Gastroesophageal sphincter (tissue), 4 donors: ENCODE measurements around the gene NDUFB11. TPM values are rescaled to one million over a fixed set of nuclear protein-coding genes. Genes with fewer than 3 reads are reported as not detected.
A peak's percentile ranks its signal among the peaks of the same experiment; 100 is the strongest.

ENCODE experiments used
- ATAC-seq: fragments of 150-250 bp; one replicate; pipeline ENCODE4 v1.9.1; 2016; ENCODE audit warnings: mild to moderate bottlenecking, moderate library complexity
- H3K27ac ChIP-seq, 4 donors: fragments of 200-600 bp; sonication (generic) in 3 of 4; 1 replicate in 3 of 4; 2 replicates in 1 of 4; pipeline ENCODE4 v1.5.1; 2016 to 2019
- H3K27me3 ChIP-seq: fragments of 200-600 bp; sonication (generic); one replicate; pipeline ENCODE4 v1.5.1; 2019
- H3K36me3 ChIP-seq, 2 donors: fragments of 200-600 bp; sonication (generic); one replicate each; pipeline ENCODE4 v1.5.1; 2019; ENCODE audit warnings: control low read depth in 1 of 2
- H3K4me1 ChIP-seq, 3 donors: fragments of 200-600 bp; sonication (generic); 1 replicate in 2 of 3; 2 replicates in 1 of 3; pipeline ENCODE4 v1.5.1; 2016 to 2019; ENCODE audit warnings: control low read depth in 2 of 3
- H3K4me3 ChIP-seq, 2 donors: fragments of 200-600 bp; sonication (generic); one replicate each; pipeline ENCODE4 v1.5.1; 2019; ENCODE audit warnings: mild to moderate bottlenecking in 1 of 2, moderate library complexity in 1 of 2
- H3K9me3 ChIP-seq, 3 donors: fragments of 200-600 bp; sonication (generic); one replicate each; pipeline ENCODE4 v1.5.1; 2017 to 2019; ENCODE audit warnings: control low read depth in 2 of 3
- CTCF ChIP-seq, 4 experiments: fragments of 200-600 bp in 2 of 4; fragments of 450-650 bp in 2 of 4; sonication (generic) in 1 of 4; IDR thresholded peaks; one replicate each; pipeline ENCODE4 v1.5.1; 2017 to 2019; ENCODE audit warnings: antibody characterized with exemption in 4 of 4, mild to moderate bottlenecking in 2 of 4, moderate library complexity in 2 of 4
- EP300 ChIP-seq: sonication (generic); formaldehyde crosslinking; IDR thresholded peaks from one replicate; pipeline ENCODE4 v1.6.1; 2017; ENCODE audit warnings: antibody characterized with exemption, mild to moderate bottlenecking
- POLR2A ChIP-seq, 2 donors: fragments of 450-650 bp; IDR thresholded peaks; one replicate each; pipeline ENCODE4 v1.6.1; 2017; ENCODE audit warnings: antibody characterized with exemption in 2 of 2, mild to moderate bottlenecking in 2 of 2, moderate library complexity in 1 of 2
- POLR2AphosphoS5 ChIP-seq: sonication (generic); formaldehyde crosslinking; IDR thresholded peaks from one replicate; pipeline ENCODE4 v1.6.1; 2017; ENCODE audit warnings: antibody characterized with exemption
- WGBS, 2 donors: methylation state at CpG; one replicate each; pipeline ENCODE4 v1.1.5; 2018; ENCODE audit warnings: low coverage in 1 of 2; 5-methylcytosine and 5-hydroxymethylcytosine counted together
- total RNA-seq, 4 donors: library from RNA; depleted of rRNA; stranded (reverse); fragments of >200 nt; gene quantifications; one replicate each; pipeline ENCODE4 v1.1.0, GENCODE V29; 2016

The NDUFB11 gene
- total RNA-seq, 4 donors from 2014 or later = 43.3 to 66.8 (median 53.0) TPM

GRCh38 chrX:47146936-47147859, 2.7 kb upstream of the NDUFB11 start:
- H3K9me3 ChIP-seq = no peaks in the 10 kb centered on the region
- H3K27ac ChIP-seq = peak overlapping the region in 3 of 4 donors; percentile 90 to 95 (median 92)
- peaks cover 0 to 33% (median 0%) of the 10 kb centered on the region in 3 donors for H3K4me1 ChIP-seq
- 82% methylated on average over 2 of the region's 12 CpGs; no CpG with 5 or more reads in 1 of the 2 donors for WGBS, 2 donors
- TF ChIP-seq POLR2A (IDR thresholded peaks at IDR 0.05) (no peak), CTCF (IDR thresholded peaks at IDR 0.05) (no peak), POLR2AphosphoS5 (no peak), EP300 (no peak)
- no peaks in the 10 kb centered on the region for H3K27me3 ChIP-seq
- peak overlapping the region in 1 of 2 donors; percentile 73 for H3K4me3 ChIP-seq
- no peak for ATAC-seq
- peaks cover 0 to 4% of the 10 kb centered on the region in 2 donors for H3K36me3 ChIP-seq

- no CpG with 5 or more reads among the region's 10 CpGs for WGBS, 2 donors
- Histone ChIP-seq H3K9me3 (no peaks in the 10 kb centered on the region), H3K36me3 (peaks cover 0 to 8% of the 10 kb centered on the region in 2 donors), H3K27me3 (no peaks in the 10 kb centered on the region), H3K27ac (peak overlapping the region; percentile 90 to 97 (median 94)), H3K4me1 (peaks cover 0 to 33% (median 0%) of the 10 kb centered on the region in 3 donors), H3K4me3 (peak overlapping the region; percentile 65 to 73)
- no peak for ATAC-seq
- TF ChIP-seq CTCF (IDR thresholded peaks at IDR 0.05) = no peak
Measured at GRCh38 chrX:47146121-47146935, 1.8 kb upstream of the NDUFB11 start.

- peak; percentile 29 for ATAC-seq
Measured at GRCh38 chrX:47145395-47146120, 1.1 kb upstream of the NDUFB11 start.

More at GRCh38 chrX:47145395-47146120, 1.1 kb upstream of the NDUFB11 start:
- Histone ChIP-seq H3K27me3 (no peaks in the 10 kb centered on the region), H3K4me1 (peaks cover 0 to 33% (median 0%) of the 10 kb centered on the region in 3 donors), H3K36me3 (peaks cover 0 to 16% of the 10 kb centered on the region in 2 donors), H3K27ac (peak overlapping the region; percentile 90 to 97 (median 94)), H3K4me3 (peak overlapping the region; percentile 65 to 73), H3K9me3 (no peaks in the 10 kb centered on the region)
- 56% methylated on average over 4 of the region's 39 CpGs; no CpG with 5 or more reads in 1 of the 2 donors for WGBS, 2 donors
- no peak for TF ChIP-seq CTCF (IDR thresholded peaks at IDR 0.05)
- no peak for TF ChIP-seq EP300
- TF ChIP-seq POLR2AphosphoS5 = no peak
- TF ChIP-seq POLR2A (IDR thresholded peaks at IDR 0.05) = no peak
